ENCODE measurements around the gene RNASEH2B.

RNASEH2B gene

GRCh38 chr13:50910485-50910805 is 854 bp downstream of the RNASEH2B start:
- peak; percentile 61 for DNase-seq (ENCODE audit: low read depth)

DNA sequence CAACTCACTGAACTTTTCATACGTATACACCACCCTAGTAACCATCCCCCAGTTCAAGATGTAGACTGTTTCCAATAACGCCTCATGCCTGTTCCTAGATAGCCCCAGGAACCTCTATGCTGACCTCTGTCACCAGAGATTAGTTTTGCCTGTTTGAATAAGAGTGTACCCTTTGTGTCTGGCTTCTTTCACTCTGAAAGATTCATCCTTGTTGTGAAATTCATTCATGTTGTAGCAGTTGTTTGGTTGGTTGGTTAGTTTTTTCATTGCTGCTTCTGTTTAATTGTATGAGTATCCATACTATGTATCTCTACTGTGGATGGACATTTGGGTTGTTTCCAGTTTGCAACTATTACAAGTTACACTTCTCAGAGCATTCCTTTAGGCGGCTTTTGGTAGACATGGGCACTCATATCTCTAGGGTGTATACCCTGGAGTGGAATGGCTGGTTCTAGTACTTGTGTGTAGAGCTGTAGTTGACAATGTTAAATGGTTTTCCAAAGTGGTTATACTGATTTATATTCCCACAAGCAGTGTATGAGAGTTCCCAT is 1.6 kb downstream of the RNASEH2B start:
- Histone ChIP-seq H3K36me3 (ENCODE audit: control insufficient read depth, insufficient read depth, low read length, severe bottlenecking) (no peaks in the 10 kb centered on the region), H3K9ac (ENCODE audit: low read length) (peak overlapping the region; percentile 95), H3K4me1 (ENCODE audit: control insufficient read depth, insufficient read depth, low read length) (peaks cover 29% of the 10 kb centered on the region), H3K9me3 (ENCODE audit: control insufficient read depth, low read length) (no peaks in the 10 kb centered on the region), H3K4me3 (ENCODE audit: low read length) (peak overlapping the region; percentile 92), H3K27me3 (replicated peaks; ENCODE audit: control insufficient read depth, insufficient read depth, low read length) (no peaks in the 10 kb centered on the region)
- peak; percentile 42 for DNase-seq (ENCODE audit: low read depth)

More at GRCh38 chr13:50910485-50910805, 854 bp downstream of the RNASEH2B start:
- Histone ChIP-seq H3K36me3 (ENCODE audit: control insufficient read depth, insufficient read depth, low read length, severe bottlenecking) (no peaks in the 10 kb centered on the region), H3K27me3 (replicated peaks; ENCODE audit: control insufficient read depth, insufficient read depth, low read length) (no peaks in the 10 kb centered on the region), H3K4me3 (ENCODE audit: low read length) (peak overlapping the region; percentile 92), H3K9me3 (ENCODE audit: control insufficient read depth, low read length) (no peaks in the 10 kb centered on the region), H3K9ac (ENCODE audit: low read length) (peak overlapping the region; percentile 95), H3K4me1 (ENCODE audit: control insufficient read depth, insufficient read depth, low read length) (peaks cover 28% of the 10 kb centered on the region)

- no peak overlapping the region for H3K4me3 ChIP-seq (ENCODE audit: low read length)
- H3K4me1 ChIP-seq (ENCODE audit: control insufficient read depth, insufficient read depth, low read length), result peaks cover 29% of the 10 kb centered on the region
- peak; percentile 94 for DNase-seq (ENCODE audit: low read depth)
- no peaks in the 10 kb centered on the region for H3K27me3 ChIP-seq (replicated peaks; ENCODE audit: control insufficient read depth, insufficient read depth, low read length)
- H3K9me3 ChIP-seq (ENCODE audit: control insufficient read depth, low read length), result no peaks in the 10 kb centered on the region
- H3K36me3 ChIP-seq (ENCODE audit: control insufficient read depth, insufficient read depth, low read length, severe bottlenecking), result no peaks in the 10 kb centered on the region
- H3K9ac ChIP-seq (ENCODE audit: low read length), result no peak overlapping the region
Measured at GRCh38 chr13:50911937-50912795, 2.6 kb downstream of the RNASEH2B start.

- H3K36me3 ChIP-seq (ENCODE audit: control insufficient read depth, insufficient read depth, low read length, severe bottlenecking), result no peaks in the 10 kb centered on the region
- no peak overlapping the region for H3K4me3 ChIP-seq (ENCODE audit: low read length)
- no peak for DNase-seq (ENCODE audit: low read depth)
- no peak overlapping the region for H3K9ac ChIP-seq (ENCODE audit: low read length)
- H3K4me1 ChIP-seq (ENCODE audit: control insufficient read depth, insufficient read depth, low read length), result peaks cover 29% of the 10 kb centered on the region
- H3K9me3 ChIP-seq (ENCODE audit: control insufficient read depth, low read length), result no peaks in the 10 kb centered on the region
- no peaks in the 10 kb centered on the region for H3K27me3 ChIP-seq (replicated peaks; ENCODE audit: control insufficient read depth, insufficient read depth, low read length)
Measured at GRCh38 chr13:50912851-50913250, 3.3 kb downstream of the RNASEH2B start.

GRCh38 chr13:50914176-50914700 is 4.6 kb downstream of the RNASEH2B start:
- no peaks in the 10 kb centered on the region for H3K36me3 ChIP-seq (ENCODE audit: control insufficient read depth, insufficient read depth, low read length, severe bottlenecking)
- no peaks in the 10 kb centered on the region for H3K9me3 ChIP-seq (ENCODE audit: control insufficient read depth, low read length)
- H3K9ac ChIP-seq (ENCODE audit: low read length), result peak overlapping the region; percentile 43
- peak; percentile 40 for DNase-seq (ENCODE audit: low read depth)
- H3K4me1 ChIP-seq (ENCODE audit: control insufficient read depth, insufficient read depth, low read length), result peaks cover 29% of the 10 kb centered on the region
- H3K27me3 ChIP-seq (replicated peaks; ENCODE audit: control insufficient read depth, insufficient read depth, low read length), result no peaks in the 10 kb centered on the region
- H3K4me3 ChIP-seq (ENCODE audit: low read length), result peak overlapping the region; percentile 40

- DNase-seq (ENCODE audit: low read depth), result peak; percentile 14
- Histone ChIP-seq H3K27me3 (replicated peaks; ENCODE audit: control insufficient read depth, insufficient read depth, low read length) (no peaks in the 10 kb centered on the region), H3K9ac (ENCODE audit: low read length) (peak overlapping the region; percentile 43), H3K4me1 (ENCODE audit: control insufficient read depth, insufficient read depth, low read length) (peaks cover 29% of the 10 kb centered on the region), H3K4me3 (ENCODE audit: low read length) (peak overlapping the region; percentile 40), H3K9me3 (ENCODE audit: control insufficient read depth, low read length) (no peaks in the 10 kb centered on the region), H3K36me3 (ENCODE audit: control insufficient read depth, insufficient read depth, low read length, severe bottlenecking) (no peaks in the 10 kb centered on the region)
Measured at GRCh38 chr13:50914848-50915247, 5.3 kb downstream of the RNASEH2B start.

- Histone ChIP-seq H3K36me3 (ENCODE audit: control insufficient read depth, insufficient read depth, low read length, severe bottlenecking) (no peaks in the 10 kb centered on the region), H3K4me3 (ENCODE audit: low read length) (no peak overlapping the region), H3K9me3 (ENCODE audit: control insufficient read depth, low read length) (no peaks in the 10 kb centered on the region), H3K4me1 (ENCODE audit: control insufficient read depth, insufficient read depth, low read length) (peaks cover 29% of the 10 kb centered on the region), H3K27me3 (replicated peaks; ENCODE audit: control insufficient read depth, insufficient read depth, low read length) (no peaks in the 10 kb centered on the region), H3K9ac (ENCODE audit: low read length) (no peak overlapping the region)
- no peak for DNase-seq (ENCODE audit: low read depth)
Measured at GRCh38 chr13:50915565-50915964, 6.0 kb downstream of the RNASEH2B start.

- Histone ChIP-seq H3K27me3 (replicated peaks; ENCODE audit: control insufficient read depth, insufficient read depth, low read length) (no peaks in the 10 kb centered on the region), H3K36me3 (ENCODE audit: control insufficient read depth, insufficient read depth, low read length, severe bottlenecking) (no peaks in the 10 kb centered on the region), H3K9ac (ENCODE audit: low read length) (no peak overlapping the region), H3K9me3 (ENCODE audit: control insufficient read depth, low read length) (peaks cover 2% of the 10 kb centered on the region), H3K4me3 (ENCODE audit: low read length) (no peak overlapping the region), H3K4me1 (ENCODE audit: control insufficient read depth, insufficient read depth, low read length) (peaks cover 18% of the 10 kb centered on the region)
- DNase-seq (ENCODE audit: low read depth), result no peak
Measured at GRCh38 chr13:50916701-50917184, 7.2 kb downstream of the RNASEH2B start.

DNA sequence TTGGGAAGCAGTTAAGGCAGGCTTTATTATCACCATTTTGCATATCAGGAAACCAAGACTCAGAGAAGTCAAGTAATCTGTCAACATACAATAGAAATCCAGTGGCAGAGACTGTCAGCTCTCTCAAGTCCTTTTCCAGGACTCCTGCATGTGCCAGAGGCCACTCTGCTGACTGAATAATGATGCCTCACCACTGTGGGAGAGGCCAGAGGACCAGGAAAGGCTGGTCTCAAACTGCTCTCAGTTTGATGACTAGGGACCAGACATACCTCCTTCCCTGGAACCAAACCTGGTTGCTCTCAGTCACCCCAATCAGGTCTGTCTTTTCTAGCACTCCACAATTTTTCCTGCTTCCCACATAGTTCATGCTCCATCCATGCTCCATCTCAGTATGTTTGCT is 8.0 kb downstream of the RNASEH2B start:
- no peak overlapping the region for H3K9ac ChIP-seq (ENCODE audit: low read length)
- no peaks in the 10 kb centered on the region for H3K27me3 ChIP-seq (replicated peaks; ENCODE audit: control insufficient read depth, insufficient read depth, low read length)
- no peak overlapping the region for H3K4me3 ChIP-seq (ENCODE audit: low read length)
- H3K9me3 ChIP-seq (ENCODE audit: control insufficient read depth, low read length), result peaks cover 11% of the 10 kb centered on the region
- peaks cover 4% of the 10 kb centered on the region for H3K36me3 ChIP-seq (ENCODE audit: control insufficient read depth, insufficient read depth, low read length, severe bottlenecking)
- no peak for DNase-seq (ENCODE audit: low read depth)
- peaks cover 18% of the 10 kb centered on the region for H3K4me1 ChIP-seq (ENCODE audit: control insufficient read depth, insufficient read depth, low read length)

DNA sequence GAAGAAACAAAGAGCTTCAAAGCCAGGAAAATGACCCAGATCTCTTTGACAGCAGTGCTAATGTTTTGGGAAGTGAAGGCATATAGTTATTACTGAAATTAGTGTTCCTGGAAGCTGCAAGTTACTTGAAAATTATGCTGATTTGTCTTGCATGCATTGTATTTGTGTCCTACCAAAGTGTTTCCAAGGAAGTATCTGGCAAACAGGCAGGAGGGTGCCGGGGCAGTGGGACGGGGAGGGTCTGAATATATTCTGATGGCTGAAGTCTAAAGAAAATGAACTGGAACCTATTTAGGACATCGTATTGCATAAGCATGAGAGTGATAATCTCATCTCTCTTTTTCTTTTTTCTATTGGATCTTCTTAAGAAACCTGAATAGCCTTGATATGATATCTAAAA is 9.0 kb downstream of the RNASEH2B start:
- H3K36me3 ChIP-seq (ENCODE audit: control insufficient read depth, insufficient read depth, low read length, severe bottlenecking), result peaks cover 5% of the 10 kb centered on the region
- H3K9me3 ChIP-seq (ENCODE audit: control insufficient read depth, low read length), result peaks cover 20% of the 10 kb centered on the region
- no peak overlapping the region for H3K9ac ChIP-seq (ENCODE audit: low read length)
- H3K4me3 ChIP-seq (ENCODE audit: low read length), result no peak overlapping the region
- no peaks in the 10 kb centered on the region for H3K27me3 ChIP-seq (replicated peaks; ENCODE audit: control insufficient read depth, insufficient read depth, low read length)
- DNase-seq (ENCODE audit: low read depth), result no peak
- peaks cover 18% of the 10 kb centered on the region for H3K4me1 ChIP-seq (ENCODE audit: control insufficient read depth, insufficient read depth, low read length)

DNA sequence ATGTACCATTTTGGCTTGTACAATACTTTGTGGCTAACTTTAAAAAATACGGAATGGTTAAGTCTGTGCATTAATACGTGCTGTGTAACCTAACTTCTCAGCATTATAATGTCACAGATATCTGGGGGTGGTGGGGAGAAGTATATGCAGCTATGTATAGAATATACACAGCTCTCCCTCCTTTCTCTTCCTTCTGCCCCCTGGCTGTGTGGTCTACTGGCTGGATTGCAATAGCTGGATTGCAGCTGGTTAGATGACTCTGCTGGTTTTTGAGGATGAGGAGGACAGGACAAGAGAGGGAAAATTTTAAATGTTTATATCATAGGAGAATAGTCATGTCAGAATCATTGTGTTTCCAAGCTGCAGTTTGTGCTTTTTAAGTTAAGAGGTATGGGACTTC is 9.7 kb downstream of the RNASEH2B start:
- Histone ChIP-seq H3K27me3 (replicated peaks; ENCODE audit: control insufficient read depth, insufficient read depth, low read length) (no peaks in the 10 kb centered on the region), H3K36me3 (ENCODE audit: control insufficient read depth, insufficient read depth, low read length, severe bottlenecking) (peaks cover 5% of the 10 kb centered on the region), H3K4me1 (ENCODE audit: control insufficient read depth, insufficient read depth, low read length) (peaks cover 15% of the 10 kb centered on the region), H3K9ac (ENCODE audit: low read length) (no peak overlapping the region), H3K4me3 (ENCODE audit: low read length) (no peak overlapping the region), H3K9me3 (ENCODE audit: control insufficient read depth, low read length) (peaks cover 28% of the 10 kb centered on the region)
- no peak for DNase-seq (ENCODE audit: low read depth)

All from adipocyte (in vitro differentiated cells).